NCI-H345 (cell line): Measurements from ENCODE around the gene EIF2B5.
"Not testable (repeated sequence)": the region's sequence is repeated elsewhere in the genome, so short reads cannot be mapped to it uniquely, and the experiment has no call there.

ENCODE experiments used
- DNase-seq: peaks from one replicate; lab custom pipeline; 2025; lab: John Stamatoyannopoulos, UW

EIF2B5 gene

GRCh38 chr3:184145751-184146270 lies 10.7 kb downstream of the EIF2B5 start:
- DNase-seq: no peak

- DNase-seq: no peak
These were observed 12.9 kb downstream of the EIF2B5 start for GRCh38 chr3:184148076-184148475.

- DNase-seq: no peak
These were observed 14.0 kb downstream of the EIF2B5 start for GRCh38 chr3:184149123-184149522.

GRCh38 chr3:184149770-184150169 lies 14.6 kb downstream of the EIF2B5 start:
- not testable (repeated sequence) for DNase-seq

GRCh38 chr3:184154885-184155643 lies 19.9 kb downstream of the EIF2B5 start, which contains the start of gene DVL3:
Gene DVL3 (plus strand): TSS chr3:184155377. CDS start chr3:184155636, 259 bp downstream.
- DNase-seq: peak; percentile 73

- DNase-seq: peak; percentile 40
These were observed 20.7 kb downstream of the EIF2B5 start for GRCh38 chr3:184155644-184156521.

- peak; percentile 19 for DNase-seq
These were observed 21.4 kb downstream of the EIF2B5 start for GRCh38 chr3:184156522-184156955.

- no peak for DNase-seq
These were observed 22.0 kb downstream of the EIF2B5 start for GRCh38 chr3:184157206-184157605.

GRCh38 chr3:184158404-184158803 lies 23.2 kb downstream of the EIF2B5 start:
- DNase-seq: no peak

GRCh38 chr3:184160456-184160855 lies 25.3 kb downstream of the EIF2B5 start:
- no peak for DNase-seq

GRCh38 chr3:184162571-184163070 lies 27.5 kb downstream of the EIF2B5 start:
- DNase-seq: not testable (repeated sequence)

GRCh38 chr3:184164648-184165330 lies 29.6 kb downstream of the EIF2B5 start:
- DNase-seq: no peak

- DNase-seq: no peak
These were observed 30.4 kb downstream of the EIF2B5 start for GRCh38 chr3:184165543-184165942.

- no peak for DNase-seq
These were observed 31.5 kb downstream of the EIF2B5 start for GRCh38 chr3:184166671-184167070.

- DNase-seq: no peak
These were observed 32.6 kb downstream of the EIF2B5 start for GRCh38 chr3:184167786-184168185.

- DNase-seq: no peak
These were observed 33.4 kb downstream of the EIF2B5 start for GRCh38 chr3:184168363-184169120.

- no peak for DNase-seq
These were observed 35.0 kb downstream of the EIF2B5 start for GRCh38 chr3:184169896-184170875.

- DNase-seq: no peak
These were observed 36.4 kb downstream of the EIF2B5 start for GRCh38 chr3:184171562-184171961.

- no peak for DNase-seq
These were observed 37.7 kb downstream of the EIF2B5 start for GRCh38 chr3:184172681-184173373.
